Stimulated activated naive CD4-positive, alpha-beta T cell (primary cell): Measurements from ENCODE around the gene UTRN.

Experiments used
- DNase-seq, 6 experiments: peaks; one replicate each; lab custom pipeline; 2025; lab: John Stamatoyannopoulos, UW

The UTRN gene

DNA sequence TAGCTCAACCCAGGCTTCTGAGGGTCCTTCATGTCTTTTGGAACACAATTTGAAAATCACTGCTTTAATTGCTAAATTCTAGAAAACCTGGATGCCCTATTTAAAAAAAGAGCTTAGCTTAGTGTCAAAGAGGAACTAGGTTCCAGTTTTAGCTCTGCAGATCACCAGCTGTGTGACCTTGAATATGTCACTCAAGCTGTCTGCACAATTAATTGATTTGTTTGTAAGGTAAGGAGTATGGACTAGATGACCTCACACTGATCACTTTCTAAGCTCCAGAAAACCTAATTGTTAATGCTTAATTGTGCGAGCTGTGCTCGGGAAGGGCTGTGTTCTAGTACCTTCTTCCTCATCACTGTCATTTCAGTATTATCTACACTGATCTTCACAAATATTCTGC is 26.2 kb downstream of the UTRN start:
- no peak for DNase-seq

DNA sequence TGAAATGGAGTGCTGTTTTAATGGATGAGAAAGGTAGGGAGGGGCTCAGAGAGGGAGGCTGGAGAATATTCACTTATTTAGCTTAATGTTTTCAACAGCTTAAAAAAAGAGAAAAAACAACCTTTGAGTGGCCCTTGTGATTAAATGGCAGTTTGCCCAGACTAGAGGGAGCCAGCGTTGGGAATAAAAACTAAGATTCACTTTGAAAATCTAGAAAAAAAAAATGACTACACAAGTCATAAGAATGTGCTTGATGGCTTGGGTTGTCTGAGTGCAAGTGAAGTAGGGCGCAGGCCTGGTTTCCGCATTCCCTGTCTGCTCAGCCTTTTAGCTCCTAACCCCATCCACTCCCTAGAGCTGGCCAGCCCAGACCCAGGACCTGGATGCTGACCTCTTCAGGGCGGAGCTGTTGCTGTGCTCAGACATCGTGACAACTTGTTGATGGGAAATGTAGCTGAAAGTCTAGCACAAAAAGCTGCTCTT is 28.9 kb downstream of the UTRN start:
- no peak for DNase-seq

DNA sequence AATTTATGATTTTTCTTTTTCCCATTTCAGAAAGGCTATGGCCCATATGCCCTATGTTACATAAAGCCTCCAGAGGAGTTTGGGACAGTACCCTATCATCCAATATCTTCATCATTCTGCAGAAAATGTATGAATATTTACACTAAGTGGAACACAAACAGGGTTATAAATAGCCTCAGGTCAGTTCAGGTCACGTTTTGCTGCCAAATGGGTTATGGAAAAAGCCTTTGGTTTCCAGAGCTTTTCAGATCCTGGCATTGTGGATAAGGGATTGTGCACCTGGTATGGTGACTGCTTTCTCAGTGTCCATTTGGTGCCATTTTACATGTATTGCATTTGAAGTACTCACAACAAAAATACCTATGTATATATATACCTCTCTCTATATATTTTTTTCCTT is 29.4 kb downstream of the UTRN start:
- DNase-seq, result no peak

DNA sequence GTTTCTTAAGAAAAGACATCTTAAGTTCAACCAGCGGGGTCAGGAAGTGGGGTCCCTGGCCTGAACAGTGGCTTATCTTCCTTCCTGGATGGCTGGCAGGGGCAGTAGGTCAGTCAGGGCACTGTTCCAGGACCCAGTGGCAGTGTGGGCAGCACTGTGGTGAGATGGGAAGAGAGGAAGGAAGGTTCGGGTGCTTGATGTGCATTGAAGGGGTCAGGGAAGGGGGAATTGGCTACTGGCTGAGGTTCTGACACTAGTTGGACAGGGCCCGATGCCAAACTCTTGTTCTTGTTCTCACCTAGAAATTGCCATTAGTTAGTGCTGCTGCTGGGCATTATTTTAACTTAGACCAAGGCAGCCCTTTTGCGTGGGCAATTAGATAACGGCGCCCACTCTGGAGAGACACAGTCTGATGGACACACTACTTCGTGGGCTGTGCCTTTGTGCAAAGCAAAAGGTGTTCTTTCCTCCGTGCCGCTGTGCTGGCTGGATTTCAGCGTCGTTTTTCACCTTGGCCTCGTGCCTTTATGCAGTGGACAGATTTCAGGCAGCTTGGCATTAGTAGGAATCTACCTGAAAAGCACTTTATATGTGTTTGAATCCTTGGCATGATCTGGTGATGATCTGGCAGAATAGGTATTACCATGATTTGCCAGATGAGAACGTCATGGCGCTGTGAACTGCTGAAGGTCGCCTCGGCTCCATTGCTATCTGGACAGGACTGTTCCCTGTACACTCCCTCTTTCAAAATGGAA is 30.3 kb downstream of the UTRN start:
- DNase-seq, result no peak

DNA sequence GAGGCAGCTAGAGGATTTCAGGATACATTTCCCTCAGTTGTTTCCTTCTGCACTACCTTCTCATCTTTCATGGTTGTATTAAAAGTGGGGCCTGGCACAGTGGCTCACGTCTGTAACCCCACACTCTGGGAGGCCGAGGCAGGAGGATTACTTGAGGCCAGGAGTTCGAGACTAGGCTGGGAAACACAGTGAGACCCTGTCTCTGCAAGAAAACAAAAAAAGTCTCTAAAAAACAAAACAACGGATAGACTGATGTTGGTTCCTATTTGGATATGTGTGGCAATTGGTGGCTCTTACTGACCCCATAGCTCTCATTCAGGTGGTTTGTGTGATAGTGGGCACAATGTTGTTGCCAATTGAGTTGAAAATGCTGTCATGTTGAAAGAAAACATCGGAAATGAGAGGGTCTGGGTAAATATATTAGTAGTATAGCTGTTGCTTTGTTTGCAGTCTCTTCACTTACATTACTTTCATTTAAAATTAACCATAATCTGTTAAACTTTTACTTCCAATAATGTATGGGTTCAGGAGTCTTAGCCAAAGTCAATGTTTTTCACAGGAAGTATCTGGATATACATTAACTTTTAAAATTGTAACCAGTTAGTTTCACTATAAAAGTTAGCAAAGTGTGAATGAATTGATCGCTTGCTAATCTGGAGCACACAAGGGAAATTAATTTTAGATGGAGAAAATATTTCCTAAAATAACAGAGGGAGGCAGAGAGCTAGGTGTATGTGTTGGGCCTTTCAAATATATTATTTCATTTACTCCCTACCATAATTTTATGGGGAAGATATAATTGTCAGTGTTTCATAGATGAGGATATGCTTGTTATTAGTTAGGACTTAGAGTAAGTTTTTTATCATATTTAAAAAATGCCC is 31.1 kb downstream of the UTRN start:
- DNase-seq, result no peak

DNA sequence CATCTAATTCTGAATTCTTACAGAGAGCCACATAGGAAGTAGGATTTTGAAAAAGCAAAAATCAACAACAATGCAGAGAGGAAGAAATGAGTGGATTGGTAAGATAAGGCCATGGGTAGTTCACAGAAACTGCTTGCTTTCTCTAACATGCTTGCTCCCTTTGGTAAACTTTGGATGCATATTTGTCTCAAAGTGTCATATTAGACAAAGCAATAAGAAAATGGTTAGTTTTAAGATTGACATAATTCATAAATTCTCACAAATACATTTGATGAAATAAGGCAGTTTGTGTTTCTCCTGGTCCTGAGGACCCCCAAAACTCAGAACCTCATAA is 31.7 kb downstream of the UTRN start:
- DNase-seq, result no peak

DNA sequence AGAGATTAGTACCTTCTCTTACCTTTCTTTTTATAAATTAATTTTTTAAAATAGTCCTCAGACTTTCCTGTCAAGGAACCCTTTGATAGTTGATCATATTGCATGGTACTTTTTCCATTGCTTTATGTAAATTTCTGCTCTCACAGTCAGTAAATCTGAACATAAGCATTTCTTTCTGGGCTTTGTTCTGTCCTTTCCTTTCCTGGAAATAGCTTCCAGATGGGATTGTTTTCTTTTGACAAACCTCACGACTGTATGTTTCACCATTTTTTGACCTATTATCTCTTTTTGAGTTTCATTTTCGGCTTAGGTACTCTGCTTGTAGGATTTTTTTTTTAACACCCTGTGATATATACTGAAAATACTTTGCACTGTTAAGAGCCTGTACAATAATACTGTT is 32.6 kb downstream of the UTRN start:
- no peak for DNase-seq

DNA sequence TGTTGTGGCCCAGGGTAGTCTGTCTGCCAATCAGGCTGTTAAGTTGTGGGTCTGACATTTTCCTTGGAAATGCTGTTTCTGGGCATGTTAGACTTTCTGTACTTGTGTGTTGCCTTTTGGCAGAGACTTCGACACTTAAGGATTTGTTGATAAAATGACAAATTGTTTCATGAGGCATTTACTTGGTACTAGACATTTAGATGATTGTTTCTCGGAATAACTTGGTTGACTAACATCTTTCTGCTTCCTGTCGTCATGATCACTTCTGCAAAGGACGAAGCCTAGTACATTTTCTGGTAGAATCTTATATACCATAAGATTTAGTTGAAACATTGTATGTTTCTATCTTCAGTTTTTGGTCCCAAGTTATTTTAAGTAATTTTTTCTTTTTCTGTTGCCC is 34.1 kb downstream of the UTRN start:
- no peak for DNase-seq

DNA sequence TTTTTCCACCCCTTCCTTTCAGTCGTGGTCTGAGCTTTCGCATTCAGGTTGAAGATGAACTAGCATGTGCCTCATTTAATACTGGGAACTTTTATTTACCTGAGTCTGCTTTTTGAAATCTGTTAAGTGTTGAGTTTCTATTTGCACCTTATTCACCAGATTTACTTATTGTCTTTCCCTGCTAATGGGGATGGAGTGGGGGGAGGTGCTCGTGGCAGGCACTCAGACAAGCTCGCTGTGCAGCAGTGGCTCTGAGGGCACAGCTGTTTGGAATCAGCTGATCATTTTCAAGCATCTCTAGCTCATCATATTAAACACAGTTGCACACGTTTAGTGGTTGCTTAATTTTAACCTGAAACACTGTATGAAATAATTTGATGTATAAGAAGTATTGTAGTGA is 35.6 kb downstream of the UTRN start:
- DNase-seq, result no peak

DNA sequence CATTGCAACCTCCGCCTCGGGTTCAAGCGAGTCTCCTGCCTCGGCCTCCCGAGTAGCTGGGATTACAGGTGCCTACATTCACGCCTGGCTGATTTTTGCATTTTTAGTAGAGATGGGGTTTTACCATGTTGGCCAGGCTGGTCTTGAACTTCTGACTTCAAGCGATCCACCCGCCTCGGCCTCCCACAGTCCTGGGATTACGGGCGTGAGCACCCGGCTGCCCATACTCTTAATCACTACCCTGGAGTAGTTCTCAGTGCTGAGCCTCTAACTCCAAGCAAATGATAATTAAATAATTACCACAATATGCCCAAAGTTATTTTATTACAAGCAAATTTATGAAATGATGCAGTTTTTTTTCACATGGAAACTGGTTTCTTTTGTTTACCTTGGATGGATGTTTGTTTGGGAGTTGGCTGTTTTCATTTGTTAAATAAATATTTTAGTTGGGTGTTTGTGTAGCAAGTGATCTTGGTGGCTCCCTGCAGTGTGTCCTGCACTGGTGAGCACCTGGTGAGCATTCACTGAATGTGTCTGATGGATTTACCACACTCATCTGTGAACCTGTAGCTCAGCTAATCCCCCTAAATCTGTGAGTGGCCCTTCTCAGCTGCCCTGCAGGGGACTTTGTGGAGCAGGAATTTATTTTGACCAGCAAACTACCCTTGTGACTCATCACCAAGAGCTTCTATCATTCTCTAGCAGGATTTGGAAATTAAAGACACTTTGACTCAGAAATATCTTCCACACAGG is 36.9 kb downstream of the UTRN start:
- no peak for DNase-seq

DNA sequence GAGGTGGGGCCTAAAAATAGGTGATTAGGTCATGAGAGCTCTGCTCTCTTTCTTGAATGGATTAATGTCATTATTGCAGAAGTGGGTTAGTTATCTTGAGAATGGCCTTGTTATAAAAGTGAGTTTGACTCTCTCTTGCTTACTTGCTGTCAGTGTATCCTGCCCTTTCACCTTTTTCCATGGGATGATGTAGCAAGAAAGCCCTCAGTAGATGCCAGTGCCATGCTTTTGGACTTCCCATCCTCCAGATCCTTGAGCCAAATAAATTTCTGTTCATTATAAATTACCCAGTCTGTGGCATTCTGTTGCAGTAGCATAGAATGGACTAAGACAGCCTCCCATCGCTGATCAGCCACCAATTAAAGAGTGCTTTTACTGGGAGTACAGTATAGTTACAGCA is 40.1 kb downstream of the UTRN start:
- DNase-seq, result no peak

DNA sequence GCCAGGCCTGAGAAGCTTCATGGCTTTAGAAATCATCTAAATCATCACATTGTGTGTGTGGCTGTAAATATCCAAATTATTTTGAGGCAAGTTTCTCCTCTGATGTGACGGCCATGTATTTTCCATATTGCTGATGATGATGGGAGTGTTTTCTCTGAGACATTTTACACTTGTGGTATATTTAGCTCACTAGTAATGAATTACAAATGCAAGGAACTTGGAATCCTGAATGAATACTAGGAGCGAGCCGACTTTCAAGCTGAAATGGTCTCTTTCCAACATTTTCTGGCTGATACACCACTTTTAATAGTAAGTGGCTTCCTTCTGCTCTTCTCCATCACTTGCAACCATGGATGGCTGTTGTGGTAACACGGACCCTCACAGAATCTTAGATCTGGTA is 41.3 kb downstream of the UTRN start:
- DNase-seq, result no peak

DNA sequence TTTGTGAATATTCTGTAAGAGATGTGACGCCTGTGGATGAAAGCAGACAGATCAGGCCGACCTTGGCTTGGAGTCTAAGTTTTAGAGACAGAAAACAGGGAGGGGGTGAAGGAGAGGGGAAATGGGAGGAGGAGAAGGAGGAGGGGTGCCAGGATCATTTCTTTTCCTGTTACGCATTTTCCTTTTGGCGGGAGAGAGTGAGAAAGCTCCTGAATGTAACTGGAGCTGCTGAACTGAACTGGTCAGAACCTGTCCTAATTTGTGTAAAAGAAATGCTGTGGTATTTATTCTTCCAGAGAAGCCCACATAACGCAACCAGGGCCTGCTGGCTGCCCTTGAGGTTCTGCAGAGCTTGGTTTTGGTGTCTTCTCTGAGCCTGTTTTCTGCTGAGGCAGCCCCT is 41.9 kb downstream of the UTRN start:
- DNase-seq, result no peak

DNA sequence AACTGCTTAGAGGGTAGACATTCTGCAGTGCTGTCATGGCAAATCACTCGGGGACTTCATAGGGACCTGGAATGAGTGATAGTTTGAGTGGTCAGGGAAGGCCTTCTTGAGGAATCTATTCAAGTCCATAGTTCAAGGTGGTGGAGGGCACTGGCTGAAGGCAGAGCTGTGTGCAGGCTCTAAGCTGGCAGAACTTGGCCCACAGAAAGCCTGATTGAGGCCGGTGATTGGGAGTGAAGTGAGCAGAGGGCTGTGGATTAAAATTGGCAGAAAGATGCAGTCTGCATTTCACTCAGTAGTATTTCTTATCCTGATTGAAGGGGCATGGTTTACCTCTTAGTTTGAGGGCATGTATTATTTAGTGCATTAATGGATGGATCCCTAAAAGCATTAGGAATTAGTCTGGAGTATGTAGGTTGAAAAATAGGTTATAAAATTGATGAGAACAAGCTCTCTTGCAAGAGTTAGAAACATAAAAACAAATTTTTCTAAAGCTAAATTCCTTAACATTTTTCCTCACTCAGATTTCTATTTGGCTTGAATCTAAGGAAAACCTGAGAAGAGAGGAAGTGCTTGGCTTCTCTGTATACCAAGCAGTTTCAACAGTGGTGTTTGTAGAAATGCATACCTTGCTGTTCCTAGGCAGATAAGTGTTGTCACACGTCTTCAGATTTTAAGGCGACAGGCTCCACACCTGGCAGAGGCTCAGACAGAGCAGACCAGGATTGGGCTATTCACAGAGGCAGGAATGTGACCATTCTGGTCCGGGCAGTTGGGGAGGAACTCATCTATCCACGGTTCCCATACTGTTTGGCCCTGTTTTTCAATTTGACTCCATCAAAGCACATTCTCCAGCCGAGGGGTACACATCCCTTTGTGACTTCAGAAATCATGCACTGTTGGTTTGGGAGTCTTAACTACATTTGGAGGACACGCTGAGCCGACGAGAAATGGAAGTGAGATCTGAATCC is 45.2 kb downstream of the UTRN start:
- DNase-seq, result no peak

DNA sequence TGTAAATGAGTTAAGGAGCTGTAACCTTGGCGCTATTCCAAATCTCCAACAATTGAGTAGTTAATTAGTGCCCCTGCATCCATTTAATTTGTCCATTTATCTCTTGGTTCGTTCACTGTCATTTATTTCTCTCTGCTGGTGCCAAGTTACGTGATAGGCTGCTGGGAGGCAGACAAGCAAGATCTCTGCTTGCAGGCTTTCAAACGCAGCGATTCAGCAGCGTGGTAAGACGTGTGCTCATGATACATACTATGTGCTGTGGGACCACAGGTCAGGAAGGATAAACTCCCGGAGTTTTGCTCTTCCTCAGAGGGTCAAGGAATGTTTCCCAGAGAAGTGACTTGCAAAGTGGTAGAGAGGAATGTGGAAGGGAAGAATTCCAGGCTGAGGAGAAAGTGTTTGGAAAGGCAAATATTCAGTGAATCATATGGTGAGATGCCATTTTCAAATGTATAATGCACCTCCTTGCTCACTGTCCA is 46.4 kb downstream of the UTRN start:
- DNase-seq, result no peak

DNA sequence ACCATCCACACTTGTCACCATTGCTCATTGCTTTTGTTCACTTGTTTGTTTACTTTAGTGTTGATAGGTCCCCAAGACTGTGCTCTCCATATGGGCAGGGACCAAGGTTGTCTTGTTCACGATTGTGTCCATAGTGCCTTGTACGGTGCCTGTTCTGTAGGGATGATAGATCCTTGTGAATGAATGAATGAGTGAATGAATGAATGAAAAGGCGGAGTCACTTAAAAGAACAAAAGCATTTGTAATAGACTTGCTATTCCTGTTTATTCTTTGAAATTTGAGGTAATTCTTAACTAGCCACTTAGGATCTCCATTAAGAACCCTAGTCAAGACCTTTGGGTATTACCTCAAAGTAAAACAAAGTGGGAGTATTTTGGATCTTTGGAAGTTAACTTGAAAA is 47.0 kb downstream of the UTRN start:
- DNase-seq, result no peak

DNA sequence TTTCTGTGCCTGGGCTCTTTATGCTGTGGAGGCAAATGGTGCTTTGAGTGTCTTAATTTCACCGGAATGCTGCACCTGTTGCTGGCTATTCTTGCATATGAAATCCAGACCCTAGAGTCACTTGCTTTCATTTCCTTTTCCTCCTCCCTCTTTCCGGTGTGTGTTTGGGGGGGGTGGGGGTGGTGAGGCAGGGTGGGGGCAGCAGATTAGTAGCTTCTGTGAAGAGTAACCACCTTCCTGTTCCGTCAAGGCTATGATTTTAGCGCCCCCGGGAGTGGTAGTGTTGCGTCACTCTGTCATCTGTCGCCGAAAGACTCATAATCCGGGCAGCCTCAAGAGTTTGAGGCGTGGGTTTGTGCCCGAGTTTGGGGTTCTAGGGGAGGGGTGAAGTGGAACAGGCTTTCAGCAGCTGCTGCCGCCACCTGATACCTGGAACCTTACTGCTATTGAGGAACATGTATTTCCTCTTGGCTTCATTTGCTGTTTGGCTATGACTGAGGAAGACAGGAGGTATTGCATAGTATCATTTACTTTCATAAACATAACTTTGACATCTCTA is 49.1 kb downstream of the UTRN start:
- DNase-seq, result peak; percentile 45 to 84 (median 74)
